Stimulated activated naive CD4-positive, alpha-beta T cell treated with Interleukin-2 at 50 U/mL for 16 hours (primary cell): Measurements from ENCODE around the gene STARD3NL.
A peak's percentile ranks its signal among the peaks of the same experiment; 100 is the strongest.
"Not testable (repeated sequence)": the region's sequence is repeated elsewhere in the genome, so short reads cannot be mapped to it uniquely, and the experiment has no call there.

Experiments
- DNase-seq: peaks from one replicate; lab custom pipeline; 2025; lab: John Stamatoyannopoulos, UW

STARD3NL gene

DNA sequence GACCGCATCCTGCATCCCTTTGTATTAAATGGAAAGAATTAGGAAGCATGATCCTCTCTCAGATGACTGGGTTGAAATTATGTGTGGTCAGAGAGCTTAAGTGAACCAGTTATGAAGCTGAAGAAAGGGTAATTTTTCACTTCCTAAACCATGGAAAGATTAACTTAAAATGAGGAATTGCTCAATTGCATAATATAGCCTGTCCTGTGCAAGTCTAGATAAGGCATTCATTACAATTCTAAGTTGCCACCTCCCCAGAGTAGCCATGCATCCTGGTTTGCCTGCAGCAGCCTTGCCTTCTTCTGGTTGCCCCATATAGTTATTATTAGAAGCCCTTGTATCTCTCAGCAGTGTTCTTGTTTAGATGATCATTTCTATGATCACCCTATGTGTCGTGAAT lies 45.3 kb downstream of the STARD3NL start:
- DNase-seq, result no peak

- no peak for DNase-seq
These were observed 46.3 kb downstream of the STARD3NL start for GRCh38 chr7:38224392-38224791.

GRCh38 chr7:38229386-38229785 lies 51.3 kb downstream of the STARD3NL start:
- DNase-seq, result no peak

GRCh38 chr7:38229884-38230642 lies 52.0 kb downstream of the STARD3NL start:
- no peak for DNase-seq

- DNase-seq, result peak; percentile 78
These were observed 54.7 kb downstream of the STARD3NL start for GRCh38 chr7:38232502-38233366.

DNA sequence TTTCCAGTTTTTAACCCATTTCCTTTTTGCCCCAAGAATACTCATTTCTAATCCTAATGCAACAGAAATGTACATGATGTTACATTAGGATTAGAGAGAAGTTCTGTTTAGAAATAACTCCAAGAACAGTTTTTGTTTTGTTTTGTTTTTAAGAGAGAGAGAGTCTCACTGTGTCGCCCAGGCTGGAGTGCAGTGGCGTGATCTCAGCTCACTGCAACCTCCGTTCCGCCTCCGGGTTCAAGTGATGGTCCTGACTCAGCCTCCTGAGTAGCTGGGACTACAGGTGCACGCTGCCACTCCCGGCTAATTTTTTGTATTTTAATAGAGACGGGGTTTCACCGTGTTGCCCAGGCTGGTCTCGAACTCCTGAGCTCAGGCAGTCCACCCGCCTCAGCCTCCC lies 56.7 kb downstream of the STARD3NL start:
- DNase-seq, result not testable (repeated sequence)

GRCh38 chr7:38235606-38236005 lies 57.6 kb downstream of the STARD3NL start:
- DNase-seq, result no peak

DNA sequence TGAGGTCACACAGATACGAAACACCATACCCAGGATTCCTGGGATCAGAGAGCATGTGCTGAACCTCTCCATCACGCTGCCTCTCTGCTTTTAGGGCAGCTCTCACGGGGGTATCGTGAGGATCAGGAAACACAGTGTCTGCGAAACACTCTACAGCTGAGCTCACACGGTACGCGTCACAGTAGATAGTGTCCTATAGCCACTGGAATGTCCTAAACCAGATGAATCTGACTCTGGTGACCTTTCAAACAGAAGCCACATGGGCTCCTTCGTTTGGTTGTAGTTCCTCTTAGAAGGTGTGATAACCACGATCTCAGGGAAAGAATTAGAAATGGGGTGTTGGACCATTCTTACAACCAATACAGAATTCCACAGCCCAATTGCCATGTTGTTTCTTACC lies 61.1 kb downstream of the STARD3NL start:
- DNase-seq, result not testable (repeated sequence)

DNA sequence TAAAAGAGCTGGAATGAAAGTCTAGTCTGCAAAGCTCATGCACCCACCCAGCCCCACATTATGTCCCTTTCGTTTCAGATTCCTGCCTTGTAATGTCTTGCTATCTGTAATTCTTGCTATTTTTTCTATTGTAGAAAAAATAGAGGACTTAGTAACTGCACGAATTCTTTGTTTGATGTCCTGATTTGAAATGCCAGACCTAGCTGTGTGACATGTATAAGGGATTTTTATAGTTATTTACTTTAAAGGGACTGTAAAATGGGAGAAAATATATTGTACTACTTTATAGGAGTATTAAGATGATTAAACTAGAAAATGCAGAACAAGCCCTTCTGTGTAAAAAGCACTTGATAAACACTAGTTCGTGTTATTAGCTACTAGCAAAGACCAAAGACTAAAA lies 63.0 kb downstream of the STARD3NL start:
- no peak for DNase-seq

DNA sequence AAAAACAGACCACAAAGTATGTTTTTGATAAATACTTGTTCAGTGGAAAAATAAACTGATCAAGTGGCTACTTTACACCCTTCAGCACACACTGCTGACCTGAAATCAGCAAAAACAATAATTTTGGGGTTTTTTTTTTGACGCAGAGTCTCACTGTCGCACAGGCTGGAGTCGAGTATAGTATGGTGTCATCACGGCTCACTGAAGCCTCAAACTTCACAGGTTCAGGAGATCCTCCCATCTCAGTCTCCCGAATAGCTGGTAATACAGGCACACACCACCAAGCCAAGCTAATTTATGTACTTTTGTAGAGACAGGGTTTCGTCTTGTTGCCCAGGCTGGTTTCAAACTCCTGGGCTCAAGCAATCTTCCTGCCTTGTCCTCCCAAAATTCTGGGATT lies 64.8 kb downstream of the STARD3NL start:
- no peak for DNase-seq

DNA sequence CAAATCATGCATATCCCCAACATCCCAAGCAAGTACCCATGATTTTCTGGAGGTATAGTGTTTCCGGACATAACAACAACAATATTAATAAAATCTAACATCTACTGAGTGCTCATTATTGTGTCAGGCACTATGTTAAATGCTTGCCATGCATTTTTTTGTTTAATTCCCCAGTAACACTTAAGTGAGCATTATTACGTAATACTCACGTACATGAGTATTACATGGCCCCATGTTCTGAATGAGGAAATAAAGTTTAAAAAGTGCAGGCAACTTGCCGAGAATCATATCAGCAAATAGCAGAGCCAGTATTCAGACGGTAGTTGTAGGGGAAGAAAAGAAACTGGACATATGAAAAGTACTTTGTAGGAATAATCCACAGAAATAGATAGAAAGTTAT lies 65.3 kb downstream of the STARD3NL start:
- DNase-seq, result not testable (repeated sequence)

- DNase-seq, result no peak
These were observed 66.5 kb downstream of the STARD3NL start for GRCh38 chr7:38244516-38244915.

GRCh38 chr7:38245409-38245977 lies 67.4 kb downstream of the STARD3NL start:
- DNase-seq, result no peak

GRCh38 chr7:38248069-38248567 lies 70.1 kb downstream of the STARD3NL start:
- DNase-seq, result no peak

DNA sequence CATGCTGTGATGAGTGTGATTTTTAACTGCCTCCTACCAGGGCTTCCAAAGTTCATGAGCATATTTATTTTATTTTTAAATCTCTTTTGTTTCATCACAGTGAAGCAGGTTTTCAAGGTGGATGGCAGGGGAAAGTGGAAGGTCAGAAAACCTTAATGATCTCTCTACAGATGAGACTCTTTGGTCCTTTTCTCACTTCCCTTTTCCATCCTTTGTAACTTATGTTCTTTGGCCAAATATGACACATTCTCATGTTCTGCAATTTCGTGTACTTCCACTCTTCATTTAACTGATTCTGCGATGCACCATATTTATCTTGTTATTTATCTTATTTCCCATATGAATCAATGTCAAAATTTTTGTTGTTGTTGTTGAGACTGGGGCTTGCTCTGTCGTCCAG lies 71.8 kb downstream of the STARD3NL start:
- DNase-seq, result not testable (repeated sequence)

DNA sequence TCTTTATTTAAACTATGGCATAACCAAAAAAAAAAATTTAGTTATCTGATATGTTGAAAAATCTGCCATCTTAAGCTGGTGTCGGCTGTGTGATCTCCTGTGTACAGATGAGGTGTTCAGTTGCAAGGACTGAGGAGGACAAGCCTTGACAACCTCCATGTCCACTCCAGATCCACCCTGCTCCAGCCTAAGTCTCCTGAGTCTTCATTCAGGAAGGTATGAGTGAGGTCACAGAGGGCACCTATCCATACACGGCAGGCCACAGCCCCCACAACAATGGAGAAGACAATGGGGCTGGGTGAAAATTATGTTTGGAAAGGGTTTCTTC lies 79.3 kb downstream of the STARD3NL start:
- no peak for DNase-seq

DNA sequence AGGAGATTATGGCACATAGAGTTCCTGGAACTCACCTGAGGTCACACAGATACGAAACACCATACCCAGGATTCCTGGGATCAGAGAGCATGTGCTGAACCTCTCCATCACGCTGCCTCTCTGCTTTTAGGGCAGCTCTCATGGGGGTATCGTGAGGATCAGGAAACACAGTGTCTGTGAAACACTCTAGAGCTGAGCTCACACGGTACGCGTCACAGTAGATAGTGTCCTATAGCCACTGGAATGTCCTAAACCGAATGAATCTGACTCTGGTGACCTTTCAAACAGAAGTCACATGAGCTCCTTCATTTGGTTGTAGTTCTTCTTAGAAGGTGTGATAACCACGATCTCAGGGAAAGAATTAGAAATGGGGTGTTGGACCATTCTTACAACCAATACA lies 81.1 kb downstream of the STARD3NL start:
- not testable (repeated sequence) for DNase-seq

- not testable (repeated sequence) for DNase-seq
These were observed 83.6 kb downstream of the STARD3NL start for GRCh38 chr7:38261601-38262000.

DNA sequence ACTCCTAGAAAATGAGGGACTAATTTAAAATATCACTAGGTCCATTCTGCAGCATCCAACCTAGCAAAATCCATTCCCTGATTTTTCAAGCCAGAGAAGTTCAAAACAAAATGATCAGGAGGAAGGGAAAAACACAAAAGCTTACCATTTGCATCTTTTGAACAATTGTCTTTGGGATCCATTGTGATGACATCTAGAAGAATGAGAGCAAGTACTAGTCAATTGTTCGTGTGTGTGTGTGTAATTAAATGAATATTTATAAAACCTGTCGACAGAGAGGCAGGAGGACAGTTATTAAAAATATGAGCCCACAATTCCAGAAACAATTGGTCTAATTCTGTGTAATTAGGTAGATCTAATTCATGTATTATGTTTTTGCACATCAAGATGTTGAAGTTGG lies 84.0 kb downstream of the STARD3NL start:
- not testable (repeated sequence) for DNase-seq

- no peak for DNase-seq
These were observed 84.5 kb downstream of the STARD3NL start for GRCh38 chr7:38262545-38262944.

GRCh38 chr7:38263274-38263673 lies 85.2 kb downstream of the STARD3NL start:
- not testable (repeated sequence) for DNase-seq

- not testable (repeated sequence) for DNase-seq
These were observed 86.6 kb downstream of the STARD3NL start for GRCh38 chr7:38264602-38265001.

DNA sequence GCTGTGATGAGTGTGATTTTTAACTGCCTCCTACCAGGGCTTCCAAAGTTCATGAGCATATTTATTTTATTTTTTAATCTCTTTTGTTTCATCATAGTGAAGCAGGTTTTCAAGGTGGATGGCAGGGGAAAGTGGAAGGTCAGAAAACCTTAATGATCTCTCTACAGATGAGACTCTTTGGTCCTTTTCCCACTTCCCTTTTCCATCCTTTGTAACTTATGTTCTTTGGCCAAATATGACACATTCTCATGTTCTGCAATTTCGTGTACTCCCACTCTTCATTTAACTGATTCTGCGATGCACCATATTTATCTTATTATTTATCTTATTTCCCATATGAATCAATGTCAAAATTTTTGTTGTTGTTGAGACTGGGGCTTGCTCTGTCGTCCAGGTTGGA lies 87.9 kb downstream of the STARD3NL start:
- not testable (repeated sequence) for DNase-seq
